HepG2 (cell line): ENCODE data around the gene SLC12A9. TPM values are rescaled to one million over a fixed set of nuclear protein-coding genes. Genes with fewer than 3 reads are reported as not detected.

Experiments used
- ARID2 ChIP-seq: sonication (generic); formaldehyde crosslinking; IDR thresholded peaks from 2 replicates; pipeline ENCODE4 v1.8.1; 2022; ENCODE audit warnings: mild to moderate bottlenecking, missing genetic modification reagents, borderline replicate concordance
- CERS6 ChIP-seq: sonication (generic); formaldehyde crosslinking; IDR thresholded peaks from 2 replicates; pipeline ENCODE4 v1.5.0; 2020; ENCODE audit warnings: missing genetic modification reagents
- CTCF ChIP-seq: sonication (generic); formaldehyde crosslinking; IDR thresholded peaks from 2 replicates; pipeline ENCODE4 v1.5.0; 2020; ENCODE audit warnings: mild to moderate bottlenecking, missing genetic modification reagents, moderate library complexity
- FOXK1 ChIP-seq: sonication (generic); formaldehyde crosslinking; IDR thresholded peaks from 2 replicates; pipeline ENCODE4 v1.4.0; 2020; ENCODE audit warnings: low read depth, missing genetic modification reagents, borderline replicate concordance
- HOMEZ ChIP-seq: IDR thresholded peaks from 2 replicates; pipeline ENCODE4 v1.6.1; 2016; ENCODE audit warnings: low read depth
- MAFG ChIP-seq: sonication (generic); formaldehyde crosslinking; IDR thresholded peaks from 2 replicates; pipeline ENCODE4 v1.5.1; 2020; ENCODE audit warnings: mild to moderate bottlenecking, missing genetic modification reagents
- THAP11 ChIP-seq: IDR thresholded peaks from 2 replicates; pipeline ENCODE4 v1.6.1; 2016; ENCODE audit warnings: missing biosample characterization, missing genetic modification reagents
- U2AF2 ChIP-seq: fragments of 200-400 bp; formaldehyde crosslinking; IDR thresholded peaks from 2 replicates; pipeline ENCODE4 v1.6.1; 2017; ENCODE audit warnings: low read depth, mild to moderate bottlenecking, low read length
- ZBTB7B ChIP-seq: sonication (generic); formaldehyde crosslinking; IDR thresholded peaks from 2 replicates; pipeline ENCODE4 v1.4.0; 2020; ENCODE audit warnings: missing genetic modification reagents
- ZFYVE20 ChIP-seq: sonication (generic); formaldehyde crosslinking; IDR thresholded peaks from 2 replicates; pipeline ENCODE4 v1.8.0; 2023; ENCODE audit warnings: low read depth, mild to moderate bottlenecking, moderate library complexity, missing genetic modification reagents, borderline replicate concordance
- ZNF260 ChIP-seq: sonication (generic); formaldehyde crosslinking; IDR thresholded peaks from 2 replicates; pipeline ENCODE4 v1.4.0; 2020; ENCODE audit warnings: missing genetic modification reagents, low read depth, mild to moderate bottlenecking, borderline replicate concordance
- ZNF557 ChIP-seq: sonication (generic); formaldehyde crosslinking; IDR thresholded peaks from 2 replicates; pipeline ENCODE4 v1.4.0; 2020; ENCODE audit warnings: missing genetic modification reagents
- polyA plus RNA-seq, 8 experiments: library from polyadenylated mRNA; depleted of rRNA in 3 of 8; stranded (reverse) in 7 of 8; unstranded in 1 of 8; fragments of >200 nt; fragmentation: Illumina TruSeq in 4 of 8; extraction: Trizol in 4 of 8; gene quantifications; 2 replicates each; pipeline versions ENCODE4 v1.2.1 to v1.2.3, GENCODE V29; 2011 to 2016; ENCODE audit warnings: low read depth in 4 of 8, missing spikeins in 1 of 8, mixed read lengths in 1 of 8; ENCODE audit not compliant: insufficient read depth in 1 of 8
- total RNA-seq, 5 experiments: library from RNA; depleted of rRNA; stranded (reverse); fragments of >200 nt; fragmentation: Illumina TruSeq; extraction: Trizol; gene quantifications; 2 replicates each; pipeline ENCODE4 v1.2.3, GENCODE V29; 2016; ENCODE audit warnings: low read depth in 1 of 5
- TF ChIP-seq, protein P1 (sequence below), 2 experiments: sonication (generic) in 1 of 2; formaldehyde crosslinking in 1 of 2; IDR thresholded peaks; 2 replicates each; pipeline versions ENCODE4 v1.4.0 to v1.6.1; 2016 to 2020; ENCODE audit warnings: borderline replicate concordance in 1 of 2, low read depth in 1 of 2, mild to moderate bottlenecking in 1 of 2, missing genetic modification reagents in 1 of 2
- TF ChIP-seq, protein P2 (sequence below): sonication (generic); formaldehyde crosslinking; IDR thresholded peaks from 2 replicates; pipeline ENCODE4 v1.8.1; 2023; ENCODE audit warnings: mild to moderate bottlenecking, missing genetic modification reagents
- TF ChIP-seq, protein P3 (sequence below): sonication (generic); formaldehyde crosslinking; IDR thresholded peaks from 2 replicates; pipeline ENCODE4 v1.4.0; 2020; ENCODE audit warnings: missing genetic modification reagents, borderline replicate concordance
- TF ChIP-seq, protein P4 (sequence below): IDR thresholded peaks from 2 replicates; pipeline ENCODE4 v1.6.1; 2016; ENCODE audit warnings: control low read depth

The SLC12A9 gene
- total and polyA plus RNA-seq, 2 of the 13 experiments (the other 11 are each of a cell fraction or from before 2014, with no cell fraction given) = 8.7 to 16.6 TPM

GRCh38 chr7:100895956-100896731 lies 43.6 kb downstream of the SLC12A9 start (continued):
- TF ChIP-seq ZNF557 (CRISPR knock-in tag) (no peak), CERS6 (no peak), MAFG (CRISPR knock-in tag) (no peak), U2AF2 (no peak), CTCF (CRISPR knock-in tag) (no peak), ZFYVE20 (CRISPR knock-in tag) (no peak), ARID2 (no peak), ZNF260 (CRISPR knock-in tag) (no peak), ZBTB7B (CRISPR knock-in tag) (no peak), THAP11 (CRISPR knock-in tag) (no peak), FOXK1 (no peak), HOMEZ (CRISPR knock-in tag) (no peak)
- TF ChIP-seq, protein P1, sequence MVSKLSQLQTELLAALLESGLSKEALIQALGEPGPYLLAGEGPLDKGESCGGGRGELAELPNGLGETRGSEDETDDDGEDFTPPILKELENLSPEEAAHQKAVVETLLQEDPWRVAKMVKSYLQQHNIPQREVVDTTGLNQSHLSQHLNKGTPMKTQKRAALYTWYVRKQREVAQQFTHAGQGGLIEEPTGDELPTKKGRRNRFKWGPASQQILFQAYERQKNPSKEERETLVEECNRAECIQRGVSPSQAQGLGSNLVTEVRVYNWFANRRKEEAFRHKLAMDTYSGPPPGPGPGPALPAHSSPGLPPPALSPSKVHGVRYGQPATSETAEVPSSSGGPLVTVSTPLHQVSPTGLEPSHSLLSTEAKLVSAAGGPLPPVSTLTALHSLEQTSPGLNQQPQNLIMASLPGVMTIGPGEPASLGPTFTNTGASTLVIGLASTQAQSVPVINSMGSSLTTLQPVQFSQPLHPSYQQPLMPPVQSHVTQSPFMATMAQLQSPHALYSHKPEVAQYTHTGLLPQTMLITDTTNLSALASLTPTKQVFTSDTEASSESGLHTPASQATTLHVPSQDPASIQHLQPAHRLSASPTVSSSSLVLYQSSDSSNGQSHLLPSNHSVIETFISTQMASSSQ (IDR thresholded peaks at IDR 0.05; ENCODE audit: low read depth) = no peak
- TF ChIP-seq, protein P1 (CRISPR knock-in tag; IDR thresholded peaks at IDR 0.05; ENCODE audit: borderline replicate concordance) = no peak
- TF ChIP-seq, protein P2, sequence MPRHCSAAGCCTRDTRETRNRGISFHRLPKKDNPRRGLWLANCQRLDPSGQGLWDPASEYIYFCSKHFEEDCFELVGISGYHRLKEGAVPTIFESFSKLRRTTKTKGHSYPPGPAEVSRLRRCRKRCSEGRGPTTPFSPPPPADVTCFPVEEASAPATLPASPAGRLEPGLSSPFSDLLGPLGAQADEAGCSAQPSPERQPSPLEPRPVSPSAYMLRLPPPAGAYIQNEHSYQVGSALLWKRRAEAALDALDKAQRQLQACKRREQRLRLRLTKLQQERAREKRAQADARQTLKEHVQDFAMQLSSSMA (CRISPR knock-in tag) = no peak
- TF ChIP-seq, protein P3, sequence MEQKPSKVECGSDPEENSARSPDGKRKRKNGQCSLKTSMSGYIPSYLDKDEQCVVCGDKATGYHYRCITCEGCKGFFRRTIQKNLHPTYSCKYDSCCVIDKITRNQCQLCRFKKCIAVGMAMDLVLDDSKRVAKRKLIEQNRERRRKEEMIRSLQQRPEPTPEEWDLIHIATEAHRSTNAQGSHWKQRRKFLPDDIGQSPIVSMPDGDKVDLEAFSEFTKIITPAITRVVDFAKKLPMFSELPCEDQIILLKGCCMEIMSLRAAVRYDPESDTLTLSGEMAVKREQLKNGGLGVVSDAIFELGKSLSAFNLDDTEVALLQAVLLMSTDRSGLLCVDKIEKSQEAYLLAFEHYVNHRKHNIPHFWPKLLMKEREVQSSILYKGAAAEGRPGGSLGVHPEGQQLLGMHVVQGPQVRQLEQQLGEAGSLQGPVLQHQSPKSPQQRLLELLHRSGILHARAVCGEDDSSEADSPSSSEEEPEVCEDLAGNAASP (CRISPR knock-in tag) = no peak
- TF ChIP-seq, protein P4, sequence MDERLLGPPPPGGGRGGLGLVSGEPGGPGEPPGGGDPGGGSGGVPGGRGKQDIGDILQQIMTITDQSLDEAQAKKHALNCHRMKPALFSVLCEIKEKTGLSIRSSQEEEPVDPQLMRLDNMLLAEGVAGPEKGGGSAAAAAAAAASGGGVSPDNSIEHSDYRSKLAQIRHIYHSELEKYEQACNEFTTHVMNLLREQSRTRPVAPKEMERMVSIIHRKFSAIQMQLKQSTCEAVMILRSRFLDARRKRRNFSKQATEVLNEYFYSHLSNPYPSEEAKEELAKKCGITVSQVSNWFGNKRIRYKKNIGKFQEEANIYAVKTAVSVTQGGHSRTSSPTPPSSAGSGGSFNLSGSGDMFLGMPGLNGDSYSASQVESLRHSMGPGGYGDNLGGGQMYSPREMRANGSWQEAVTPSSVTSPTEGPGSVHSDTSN (CRISPR knock-in tag) = no peak
